ENCODE results near the gene MAML2.

The MAML2 gene

DNA sequence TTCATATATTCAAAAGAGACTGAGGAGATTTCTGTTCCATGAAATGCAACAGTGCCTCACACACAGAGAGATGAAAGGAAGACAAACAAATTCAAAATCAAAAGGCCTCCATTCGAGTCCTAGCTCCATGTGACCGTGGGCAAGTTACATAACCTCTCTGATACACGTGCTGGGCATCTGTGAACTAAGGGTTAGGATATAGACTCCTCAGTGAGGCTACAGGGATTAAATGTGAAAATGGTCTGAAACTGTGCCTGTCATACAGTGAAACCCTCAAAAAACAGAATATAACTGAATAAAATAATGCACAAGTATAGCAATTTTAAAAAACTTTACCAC lies 307.3 kb downstream of the MAML2 start:
- no peak for TF ChIP-seq CTCF (IDR thresholded peaks at IDR 0.05)
- H3K27me3 ChIP-seq: no peaks in the 10 kb centered on the region
- no peak overlapping the region for H3K4me3 ChIP-seq (ENCODE audit: low read depth in 1 of 2, low read length in 1 of 2)
- H3K9me3 ChIP-seq: no peaks in the 10 kb centered on the region
- H3K4me1 ChIP-seq (ENCODE audit: control insufficient read depth in 1 of 2, insufficient read depth in 1 of 2, low read depth in 1 of 2, low read length in 1 of 2): no peaks in the 10 kb centered on the region
- H3K36me3 ChIP-seq: no peaks in the 10 kb centered on the region
- H3K27ac ChIP-seq: no peak overlapping the region

DNA sequence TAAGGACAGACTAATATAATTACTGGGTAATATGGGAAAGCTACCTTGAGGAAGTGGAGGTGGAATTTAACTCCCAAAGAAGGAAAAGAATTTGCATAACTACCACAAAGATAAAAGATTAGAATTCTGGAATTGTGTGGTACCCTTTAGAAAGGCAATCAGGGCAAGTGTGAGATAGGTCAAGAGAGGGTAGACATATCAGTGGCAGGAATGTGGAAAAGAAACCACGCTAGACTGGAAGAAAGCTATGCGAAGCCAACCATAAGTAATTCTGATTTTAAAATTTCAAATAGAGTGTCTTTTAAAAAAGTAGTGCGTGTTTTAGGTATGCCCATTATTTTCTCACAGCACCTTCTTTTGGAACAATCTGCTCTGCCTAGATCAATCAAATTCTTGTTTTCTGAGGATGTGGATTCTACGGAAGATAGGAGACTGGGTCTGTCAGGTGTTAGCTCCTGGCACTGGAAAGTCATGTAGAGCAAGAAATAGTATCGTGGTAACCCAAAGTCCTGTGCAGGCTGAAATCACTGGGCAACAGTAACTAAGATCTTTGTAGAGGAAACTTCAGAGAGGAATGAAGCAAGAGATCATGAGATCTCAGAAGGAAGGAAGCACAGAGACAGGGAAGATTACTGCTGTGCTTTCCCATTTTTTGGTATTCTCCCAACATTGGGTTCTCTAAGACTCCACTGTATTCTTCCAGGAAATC lies 307.8 kb downstream of the MAML2 start:
- Histone ChIP-seq H3K9me3 (no peaks in the 10 kb centered on the region), H3K36me3 (no peaks in the 10 kb centered on the region), H3K4me1 (ENCODE audit: control insufficient read depth in 1 of 2, insufficient read depth in 1 of 2, low read depth in 1 of 2, low read length in 1 of 2) (no peaks in the 10 kb centered on the region), H3K4me3 (ENCODE audit: low read depth in 1 of 2, low read length in 1 of 2) (no peak overlapping the region), H3K27ac (no peak overlapping the region), H3K27me3 (no peaks in the 10 kb centered on the region)
- TF ChIP-seq CTCF (IDR thresholded peaks at IDR 0.05): no peak

DNA sequence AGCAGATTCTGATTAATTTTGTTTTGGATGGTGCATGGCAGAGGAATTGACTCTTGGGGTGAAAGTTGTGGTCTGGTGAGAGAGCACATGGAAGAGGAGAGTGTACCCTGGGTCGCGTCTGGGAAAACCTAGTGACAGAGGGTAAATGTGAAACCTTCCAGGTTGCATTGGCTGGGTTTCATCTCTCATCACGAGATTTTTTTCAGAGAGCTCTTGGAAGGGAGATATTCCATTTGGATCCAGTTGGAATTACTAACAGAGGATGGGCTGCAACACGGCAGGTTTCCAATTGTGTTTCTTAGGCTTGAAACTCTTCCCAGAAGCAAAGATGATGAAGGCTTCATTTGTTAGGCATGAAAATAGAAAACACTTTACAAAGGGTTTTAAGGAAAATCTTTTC lies 309.4 kb downstream of the MAML2 start:
- TF ChIP-seq CTCF (IDR thresholded peaks at IDR 0.05): no peak
- Histone ChIP-seq H3K9me3 (no peaks in the 10 kb centered on the region), H3K4me1 (ENCODE audit: control insufficient read depth in 1 of 2, insufficient read depth in 1 of 2, low read depth in 1 of 2, low read length in 1 of 2) (no peaks in the 10 kb centered on the region), H3K27me3 (no peaks in the 10 kb centered on the region), H3K27ac (no peak overlapping the region), H3K4me3 (ENCODE audit: low read depth in 1 of 2, low read length in 1 of 2) (no peak overlapping the region), H3K36me3 (no peaks in the 10 kb centered on the region)

GRCh38 chr11:96033095-96033494 lies 309.9 kb downstream of the MAML2 start:
- no peak overlapping the region for H3K27ac ChIP-seq
- H3K36me3 ChIP-seq: no peaks in the 10 kb centered on the region
- H3K4me3 ChIP-seq (ENCODE audit: low read depth in 1 of 2, low read length in 1 of 2): no peak overlapping the region
- H3K27me3 ChIP-seq: no peaks in the 10 kb centered on the region
- H3K9me3 ChIP-seq: no peaks in the 10 kb centered on the region
- no peaks in the 10 kb centered on the region for H3K4me1 ChIP-seq (ENCODE audit: control insufficient read depth in 1 of 2, insufficient read depth in 1 of 2, low read depth in 1 of 2, low read length in 1 of 2)
- no peak for TF ChIP-seq CTCF (IDR thresholded peaks at IDR 0.05)

GRCh38 chr11:96028746-96029145 lies 314.2 kb downstream of the MAML2 start:
- Histone ChIP-seq H3K27me3 (no peaks in the 10 kb centered on the region), H3K4me1 (ENCODE audit: control insufficient read depth in 1 of 2, insufficient read depth in 1 of 2, low read depth in 1 of 2, low read length in 1 of 2) (no peaks in the 10 kb centered on the region), H3K9me3 (no peaks in the 10 kb centered on the region), H3K27ac (no peak overlapping the region), H3K36me3 (no peaks in the 10 kb centered on the region), H3K4me3 (ENCODE audit: low read depth in 1 of 2, low read length in 1 of 2) (no peak overlapping the region)
- no peak for TF ChIP-seq CTCF (IDR thresholded peaks at IDR 0.05)

GRCh38 chr11:96027021-96027420 lies 316.0 kb downstream of the MAML2 start:
- Histone ChIP-seq H3K27me3 (no peaks in the 10 kb centered on the region), H3K4me1 (ENCODE audit: control insufficient read depth in 1 of 2, insufficient read depth in 1 of 2, low read depth in 1 of 2, low read length in 1 of 2) (no peaks in the 10 kb centered on the region), H3K4me3 (ENCODE audit: low read depth in 1 of 2, low read length in 1 of 2) (no peak overlapping the region), H3K36me3 (no peaks in the 10 kb centered on the region), H3K9me3 (no peaks in the 10 kb centered on the region), H3K27ac (no peak overlapping the region)
- no peak for TF ChIP-seq CTCF (IDR thresholded peaks at IDR 0.05)
